NCI-H1105 treated with DMSO at 0.1 percent for 48 hours (cell line): ENCODE measurements around the gene CARS2.
A peak's percentile ranks its signal among the peaks of the same experiment; 100 is the strongest.
"Not testable (repeated sequence)": the region's sequence is repeated elsewhere in the genome, so short reads cannot be mapped to it uniquely, and the experiment has no call there.

Experiments used
- DNase-seq: peaks from one replicate; lab custom pipeline; 2025; lab: John Stamatoyannopoulos, UW

CARS2 gene

GRCh38 chr13:110617321-110618072, 88.4 kb downstream of the CARS2 start:
- no peak for DNase-seq

- peak; percentile 20 for DNase-seq
Observed at GRCh38 chr13:110616103-110617101, 89.5 kb downstream of the CARS2 start.

GRCh38 chr13:110615322-110616102, 90.4 kb downstream of the CARS2 start, which contains the start of gene NAXD:
Gene NAXD, plus strand, starts transcription at chr13:110615545. Its CDS starts 57 bp downstream, at chr13:110615602.
- peak; percentile 96 for DNase-seq

GRCh38 chr13:110615005-110615321, 91.0 kb downstream of the CARS2 start:
- no peak for DNase-seq

GRCh38 chr13:110610955-110611595, 94.8 kb downstream of the CARS2 start:
- no peak for DNase-seq

DNA sequence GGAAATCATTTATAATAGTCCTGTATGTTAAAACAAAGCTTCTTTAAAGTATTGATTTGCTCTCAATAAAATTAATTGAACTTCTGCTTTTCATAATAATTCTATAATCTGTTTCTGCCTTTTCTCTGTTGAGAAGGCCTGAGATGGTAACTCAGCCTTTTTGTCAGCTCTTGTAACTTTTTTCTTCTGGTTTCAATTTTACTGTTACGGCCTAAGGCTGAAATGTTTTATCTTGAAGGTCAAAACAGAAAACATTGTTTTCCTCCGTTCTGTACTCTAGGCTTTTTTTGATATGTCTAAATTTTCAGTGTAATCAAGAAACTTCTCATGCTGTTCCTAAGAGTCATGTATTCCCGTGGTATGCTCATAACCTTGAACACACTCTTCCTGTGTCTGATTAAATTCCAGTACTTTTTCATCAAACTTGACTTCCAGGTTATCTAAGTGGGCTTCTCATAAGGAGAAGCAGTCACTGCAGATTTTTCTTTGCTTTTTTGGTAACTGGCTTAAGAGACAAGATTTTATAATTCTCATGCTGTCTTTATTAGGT, 98.2 kb downstream of the CARS2 start:
- DNase-seq = no peak

DNA sequence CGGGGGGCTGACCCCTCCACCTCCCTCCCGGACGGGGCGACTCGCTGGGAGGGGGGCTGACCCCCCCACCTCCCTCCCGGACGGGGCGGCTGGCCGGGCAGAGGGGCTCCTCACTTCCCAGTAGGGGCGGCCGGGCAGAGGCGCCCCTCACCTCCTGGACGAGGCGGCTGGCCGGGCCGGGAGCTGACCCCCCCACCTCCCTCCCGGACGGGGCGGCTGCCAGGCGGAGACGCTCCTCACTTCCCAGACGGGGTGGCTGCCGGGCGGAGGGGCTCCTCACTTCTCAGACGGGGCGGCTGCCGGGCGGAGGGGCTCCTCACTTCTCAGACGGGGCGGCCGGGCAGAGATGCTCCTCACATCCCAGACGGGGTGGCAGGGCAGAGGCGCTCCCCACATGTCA, 99.6 kb downstream of the CARS2 start:
- DNase-seq = not testable (repeated sequence)

DNA sequence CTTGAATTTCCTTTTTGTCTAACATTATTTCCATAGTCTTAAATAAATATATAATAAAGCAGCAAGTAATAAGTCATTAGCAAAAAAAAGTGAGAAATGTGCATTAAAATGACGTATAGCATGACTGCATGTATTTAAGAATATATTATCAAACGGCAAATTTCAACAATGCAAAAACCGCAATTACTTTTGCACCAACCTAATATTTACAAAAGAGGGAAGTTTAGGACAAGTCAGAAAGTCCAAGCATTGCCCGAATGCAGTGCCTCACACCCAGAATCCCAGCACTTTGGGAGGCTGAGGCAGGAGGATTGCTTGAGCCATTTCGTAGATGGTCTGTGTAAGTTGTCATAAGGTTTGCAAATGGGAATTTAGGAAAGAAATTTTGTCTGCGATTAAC, 100.8 kb downstream of the CARS2 start:
- DNase-seq = no peak

DNA sequence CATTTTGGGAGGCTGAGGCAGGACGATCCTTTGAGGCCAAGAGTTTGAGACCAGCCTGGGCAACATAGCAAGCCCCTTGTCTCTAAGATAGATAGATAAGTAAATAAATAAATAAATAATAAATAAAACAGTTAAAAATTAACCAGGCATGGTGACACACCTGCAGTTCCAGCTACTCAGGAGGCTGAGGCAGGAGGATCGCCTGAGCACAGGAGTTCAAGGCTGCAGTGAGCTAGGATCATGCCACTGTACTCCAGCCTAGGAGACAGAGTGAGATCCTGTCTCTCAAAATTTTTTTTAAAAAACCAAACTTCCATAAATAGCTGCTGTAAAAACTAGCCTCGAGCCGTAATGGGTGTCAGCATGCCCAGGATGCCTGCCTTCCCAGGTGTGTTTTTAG, 104.9 kb downstream of the CARS2 start:
- no peak for DNase-seq

DNA sequence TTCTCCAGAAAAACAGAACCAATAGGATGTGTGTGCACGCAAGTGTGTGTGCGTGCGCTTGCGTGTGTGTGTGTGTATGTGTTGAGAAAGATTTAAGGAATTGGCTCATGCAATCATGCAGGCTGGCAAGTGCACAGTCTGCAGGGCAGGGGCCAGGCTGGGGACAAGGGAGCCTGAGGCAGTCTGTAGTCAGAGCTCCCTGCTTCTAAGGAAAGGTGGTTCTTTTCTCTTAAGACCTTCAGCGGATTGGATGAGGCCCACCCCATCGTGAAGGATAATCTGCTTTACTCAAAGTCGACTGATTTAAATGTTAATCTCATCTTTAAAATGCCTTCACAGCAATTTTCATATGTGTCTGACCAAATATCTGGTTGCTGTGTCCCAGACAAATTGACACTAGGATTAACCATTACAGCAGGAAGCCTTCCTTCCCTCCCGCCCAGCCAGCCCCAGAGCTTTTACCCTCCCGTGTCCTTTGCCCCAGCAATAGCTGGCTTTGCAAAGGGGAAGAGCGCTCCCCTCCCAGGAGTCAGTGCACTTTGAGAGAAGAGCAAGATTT, 105.6 kb downstream of the CARS2 start:
- DNase-seq = no peak

DNA sequence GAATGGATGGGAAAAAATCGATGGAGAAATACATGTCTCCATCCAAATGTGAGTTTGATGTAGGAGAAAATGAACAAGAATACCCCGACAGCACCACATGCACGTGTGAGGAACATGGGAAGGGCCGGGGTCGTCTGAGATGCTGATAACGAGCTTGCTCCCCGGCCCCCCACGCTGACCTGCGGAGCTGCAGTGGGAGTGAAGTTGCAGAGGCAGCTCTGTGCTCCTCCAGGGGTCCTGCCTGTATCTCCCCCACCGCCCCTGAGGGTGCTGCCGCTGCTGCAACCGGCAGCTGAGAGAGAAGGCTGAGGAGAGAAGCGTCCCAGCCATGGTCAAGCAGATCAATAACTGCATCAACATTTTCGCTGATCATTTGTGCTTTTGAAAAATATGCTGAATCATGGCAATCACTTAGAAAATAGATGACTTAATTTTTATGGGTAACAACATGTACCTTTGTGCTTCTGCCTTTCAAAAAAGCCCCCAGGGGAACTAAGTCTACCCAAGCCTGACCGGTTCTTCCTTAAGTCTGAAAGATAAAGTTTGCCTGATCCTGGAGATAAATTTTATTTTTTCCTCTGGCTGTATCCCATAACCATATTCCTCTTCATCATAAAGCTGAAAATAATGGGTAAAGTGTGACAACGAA, 108.8 kb downstream of the CARS2 start:
- DNase-seq = no peak

- peak; percentile 68 for DNase-seq
Observed at GRCh38 chr13:110593430-110594130, 112.3 kb downstream of the CARS2 start.

DNA sequence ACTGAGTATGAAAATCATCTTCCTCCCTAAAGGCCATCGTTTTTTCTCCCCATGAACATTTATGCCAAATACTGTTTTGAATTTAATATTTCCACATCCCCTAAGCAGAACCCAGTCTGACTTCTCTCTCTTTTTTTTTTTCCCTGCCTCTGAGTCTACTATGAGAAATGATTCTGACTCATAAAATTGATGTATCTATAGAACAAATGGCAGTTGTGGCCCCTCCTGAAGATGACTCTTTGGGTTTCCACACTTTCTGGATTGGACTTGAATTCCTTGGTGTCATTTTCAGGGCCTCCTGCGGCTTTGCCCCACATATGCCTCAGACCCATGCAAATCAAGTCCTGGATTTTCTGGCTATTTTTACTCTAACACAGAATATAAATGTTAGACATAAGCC, 113.3 kb downstream of the CARS2 start:
- DNase-seq = no peak
